GM12801 (cell line): ENCODE measurements around the gene CNOT10.

Source experiments
- TF ChIP-seq, protein P1 (sequence below): IDR thresholded peaks from one replicate; pipeline ENCODE4 v1.5.1; 2011; ENCODE audit warnings: control low read depth; ENCODE audit not compliant: insufficient read length; ENCODE audit errors: extremely low read depth

CNOT10 gene

DNA sequence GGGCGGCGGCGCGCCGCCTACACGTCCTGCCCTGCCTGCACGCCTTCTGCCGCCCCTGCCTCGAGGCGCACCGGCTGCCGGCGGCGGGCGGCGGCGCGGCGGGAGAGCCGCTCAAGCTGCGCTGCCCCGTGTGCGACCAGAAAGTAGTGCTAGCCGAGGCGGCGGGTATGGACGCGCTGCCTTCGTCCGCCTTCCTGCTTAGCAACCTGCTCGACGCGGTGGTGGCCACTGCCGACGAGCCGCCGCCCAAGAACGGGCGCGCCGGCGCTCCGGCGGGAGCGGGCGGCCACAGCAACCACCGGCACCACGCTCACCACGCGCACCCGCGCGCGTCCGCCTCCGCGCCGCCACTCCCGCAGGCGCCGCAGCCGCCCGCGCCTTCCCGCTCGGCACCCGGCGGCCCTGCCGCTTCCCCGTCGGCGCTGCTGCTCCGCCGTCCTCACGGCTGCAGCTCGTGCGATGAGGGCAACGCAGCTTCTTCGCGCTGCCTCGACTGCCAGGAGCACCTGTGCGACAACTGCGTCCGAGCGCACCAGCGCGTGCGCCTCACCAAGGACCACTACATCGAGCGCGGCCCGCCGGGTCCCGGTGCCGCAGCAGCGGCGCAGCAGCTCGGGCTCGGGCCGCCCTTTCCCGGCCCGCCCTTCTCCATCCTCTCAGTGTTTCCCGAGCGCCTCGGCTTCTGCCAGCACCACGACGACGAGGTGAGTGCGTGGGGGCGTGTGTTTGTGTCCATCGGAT lies 133.4 kb downstream of the CNOT10 start:
- TF ChIP-seq, protein P1, sequence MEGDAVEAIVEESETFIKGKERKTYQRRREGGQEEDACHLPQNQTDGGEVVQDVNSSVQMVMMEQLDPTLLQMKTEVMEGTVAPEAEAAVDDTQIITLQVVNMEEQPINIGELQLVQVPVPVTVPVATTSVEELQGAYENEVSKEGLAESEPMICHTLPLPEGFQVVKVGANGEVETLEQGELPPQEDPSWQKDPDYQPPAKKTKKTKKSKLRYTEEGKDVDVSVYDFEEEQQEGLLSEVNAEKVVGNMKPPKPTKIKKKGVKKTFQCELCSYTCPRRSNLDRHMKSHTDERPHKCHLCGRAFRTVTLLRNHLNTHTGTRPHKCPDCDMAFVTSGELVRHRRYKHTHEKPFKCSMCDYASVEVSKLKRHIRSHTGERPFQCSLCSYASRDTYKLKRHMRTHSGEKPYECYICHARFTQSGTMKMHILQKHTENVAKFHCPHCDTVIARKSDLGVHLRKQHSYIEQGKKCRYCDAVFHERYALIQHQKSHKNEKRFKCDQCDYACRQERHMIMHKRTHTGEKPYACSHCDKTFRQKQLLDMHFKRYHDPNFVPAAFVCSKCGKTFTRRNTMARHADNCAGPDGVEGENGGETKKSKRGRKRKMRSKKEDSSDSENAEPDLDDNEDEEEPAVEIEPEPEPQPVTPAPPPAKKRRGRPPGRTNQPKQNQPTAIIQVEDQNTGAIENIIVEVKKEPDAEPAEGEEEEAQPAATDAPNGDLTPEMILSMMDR = no peak

DNA sequence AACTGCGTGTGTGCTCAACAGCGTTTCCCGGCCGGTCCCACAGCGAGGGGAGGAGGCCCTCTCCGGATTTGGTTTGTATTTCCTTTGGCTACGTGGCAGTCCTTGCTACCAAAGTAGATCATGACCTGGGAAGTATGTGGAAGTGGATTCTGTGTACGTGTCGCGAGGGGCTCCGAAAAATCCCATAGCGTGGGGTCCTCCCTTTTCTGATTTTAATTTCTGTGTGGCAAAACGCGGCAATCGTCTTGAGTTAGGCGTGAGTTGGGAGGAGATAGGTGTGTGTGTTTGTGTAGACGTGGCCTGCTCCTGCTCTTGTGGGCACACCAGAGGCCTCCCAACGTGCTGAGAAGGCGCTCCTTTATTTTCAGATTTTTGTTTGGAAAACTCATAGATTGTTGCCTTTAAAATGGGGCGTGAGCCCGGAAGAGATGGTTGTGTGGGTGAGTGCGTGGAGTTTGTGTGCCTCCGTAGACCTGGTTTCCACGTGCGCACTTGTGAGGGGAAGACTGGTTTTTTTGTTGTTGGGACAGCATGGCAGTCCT lies 134.1 kb downstream of the CNOT10 start:
- TF ChIP-seq, protein P1 = no peak

GRCh38 chr3:32819551-32820348 lies 134.8 kb downstream of the CNOT10 start:
- TF ChIP-seq, protein P1 = no peak

DNA sequence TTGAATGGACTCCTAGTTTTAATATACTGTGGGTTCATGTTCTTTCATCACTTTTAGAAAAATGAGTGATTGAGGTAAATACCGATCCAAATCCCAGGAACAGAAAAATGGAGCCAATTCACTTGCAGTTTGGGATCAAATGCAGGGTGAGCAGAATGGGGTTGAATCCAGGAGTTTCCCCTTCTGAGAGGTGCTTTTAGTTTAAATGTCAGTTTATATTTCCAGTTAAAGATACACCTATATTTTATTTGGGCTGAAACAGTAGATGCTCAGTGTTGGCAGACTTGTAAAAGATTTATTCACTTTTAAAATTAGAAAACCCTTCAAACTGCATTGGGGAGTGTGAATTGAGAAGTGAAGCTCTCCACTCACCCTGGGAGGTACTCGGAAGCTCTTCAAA lies 135.4 kb downstream of the CNOT10 start:
- TF ChIP-seq, protein P1 = no peak

DNA sequence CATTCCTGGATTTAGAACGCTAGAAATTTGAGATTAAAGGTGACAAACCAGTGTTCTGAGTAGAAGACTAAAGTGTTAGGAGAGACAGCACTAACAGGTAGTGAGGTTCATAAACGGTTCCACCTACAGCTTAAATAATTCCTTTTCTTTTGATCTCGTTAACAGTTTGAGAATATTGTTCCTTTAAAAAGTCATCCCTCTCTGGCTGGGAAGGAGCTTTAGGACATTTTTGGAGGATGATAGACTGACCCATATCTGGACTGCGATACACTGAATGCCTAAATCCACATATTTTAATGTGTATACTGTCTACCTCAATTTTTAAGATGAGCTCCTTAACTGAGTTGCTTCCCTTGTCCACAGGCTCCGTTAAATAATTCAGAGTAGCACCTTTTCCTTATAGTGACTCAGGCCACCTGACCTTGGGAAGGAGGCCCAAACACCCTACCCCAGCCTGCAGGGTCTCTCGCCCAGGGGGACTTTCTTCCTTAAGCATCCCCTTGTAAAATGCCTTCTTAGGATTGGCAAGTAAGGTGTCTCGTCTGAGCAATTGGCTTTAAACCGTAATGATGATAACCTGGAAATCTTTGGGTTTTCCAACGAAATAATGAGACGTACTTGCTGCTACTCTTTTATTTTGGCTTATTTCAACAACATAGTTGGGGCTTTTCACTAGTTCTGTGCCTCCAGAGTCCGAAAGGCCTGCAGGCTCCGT lies 136.1 kb downstream of the CNOT10 start:
- TF ChIP-seq, protein P1 = no peak

DNA sequence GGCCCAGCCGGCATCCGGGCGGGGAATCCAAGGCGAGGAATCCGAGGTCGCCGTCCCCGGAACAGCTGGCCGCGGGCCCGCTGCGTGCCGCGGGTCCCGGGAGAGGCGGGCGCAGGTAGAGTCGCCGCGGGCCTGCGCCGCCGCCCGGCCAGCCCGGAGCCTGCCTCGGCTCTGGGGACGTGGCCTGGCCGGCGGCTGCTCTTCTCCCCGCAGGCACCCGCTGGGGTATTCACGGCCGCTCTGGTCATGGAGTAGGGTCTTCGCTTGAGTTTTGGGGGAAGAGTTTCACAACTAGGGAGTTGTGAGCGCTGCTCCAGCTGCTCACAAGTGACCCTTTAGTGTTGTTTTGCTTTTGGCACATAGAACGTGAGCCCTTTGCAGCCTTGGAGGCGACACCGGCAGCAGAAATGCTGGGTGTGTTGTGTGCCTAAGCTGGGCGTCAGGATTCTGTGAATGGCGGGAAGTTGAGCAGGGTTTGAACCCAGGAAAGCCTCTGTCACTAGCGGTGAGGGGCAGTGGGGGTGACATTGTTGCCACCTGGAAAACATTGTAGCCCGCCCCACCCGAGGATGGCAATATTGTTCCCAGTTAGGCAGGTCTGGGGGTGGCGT lies 136.8 kb downstream of the CNOT10 start:
- TF ChIP-seq, protein P1 = no peak
